ENCODE data around the gene BET1L.
A peak's percentile ranks its signal among the peaks of the same experiment; 100 is the strongest.
"Not testable (repeated sequence)": the region's sequence is repeated elsewhere in the genome, so short reads cannot be mapped to it uniquely, and the experiment has no call there.

Gene BET1L, protein sequence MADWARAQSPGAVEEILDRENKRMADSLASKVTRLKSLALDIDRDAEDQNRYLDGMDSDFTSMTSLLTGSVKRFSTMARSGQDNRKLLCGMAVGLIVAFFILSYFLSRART

GRCh38 chr11:207208-207862 lies at the start of gene BET1L, which contains the start of gene RIC8A:
TSS of gene BET1L (minus strand) at chr11:207399. CDS start at chr11:207321, 78 bp downstream.
TSS of gene RIC8A (plus strand) at chr11:207708. CDS start at chr11:208855, 1,147 bp downstream.
- peak; percentile 95 for DNase-seq

DNA sequence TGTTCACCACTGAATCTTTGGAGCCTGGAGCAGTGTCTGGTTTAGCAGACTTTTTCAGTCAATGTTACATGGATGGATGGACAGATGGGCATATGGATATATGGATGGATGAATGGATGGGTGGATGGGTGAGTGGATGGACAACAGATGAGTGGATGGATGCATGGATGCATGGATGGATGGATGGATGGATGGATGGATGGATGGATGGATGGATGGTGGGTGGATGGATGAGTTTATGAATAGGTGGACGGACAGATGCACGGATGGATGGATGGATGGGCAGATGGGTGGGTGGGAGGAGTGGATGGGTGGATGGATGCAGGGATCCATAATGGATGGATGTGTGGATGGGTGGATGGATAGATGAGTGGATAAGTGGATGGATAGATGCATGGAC lies 48.6 kb upstream of the BET1L start:
- no peak for DNase-seq

DNA sequence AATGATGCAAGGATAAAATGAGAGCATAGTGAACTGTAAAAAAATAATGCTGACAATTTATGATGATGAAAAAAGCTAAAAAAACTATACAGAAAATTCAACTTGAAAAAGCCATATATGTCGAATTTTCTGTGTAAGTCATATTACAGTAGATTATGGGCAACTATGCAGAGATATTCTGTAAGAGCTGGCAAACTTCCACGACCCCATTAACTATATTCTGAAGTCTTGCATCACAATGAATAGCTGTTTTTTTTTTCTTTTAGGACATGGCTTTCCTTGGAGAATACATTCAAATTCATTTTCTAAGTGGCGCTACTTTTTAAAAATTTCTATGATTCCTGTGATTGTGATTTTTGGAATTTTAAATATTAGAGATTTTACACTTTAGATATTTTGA lies 48.0 kb upstream of the BET1L start:
- no peak for DNase-seq

DNA sequence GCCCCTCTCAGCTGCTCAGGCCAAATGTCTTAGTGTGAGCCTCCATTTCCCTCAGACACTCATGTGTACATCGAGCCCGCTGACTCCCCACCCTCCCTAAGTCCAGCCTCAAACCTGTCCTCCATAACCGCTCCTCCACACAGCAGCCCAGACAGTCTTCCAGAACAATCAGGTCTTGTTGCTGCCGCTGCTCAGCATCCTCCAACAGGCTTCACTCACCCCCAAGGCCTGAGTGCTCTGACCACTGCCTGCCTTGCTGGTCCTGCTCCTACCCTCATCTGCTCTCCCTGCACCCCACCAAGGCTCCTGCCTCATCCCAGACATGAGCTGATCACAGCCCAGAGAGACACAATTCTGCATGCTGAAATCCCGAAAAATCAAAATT lies 46.7 kb upstream of the BET1L start:
- DNase-seq: no peak

GRCh38 chr11:253160-253885 lies 46.1 kb upstream of the BET1L start:
- DNase-seq: no peak

DNA sequence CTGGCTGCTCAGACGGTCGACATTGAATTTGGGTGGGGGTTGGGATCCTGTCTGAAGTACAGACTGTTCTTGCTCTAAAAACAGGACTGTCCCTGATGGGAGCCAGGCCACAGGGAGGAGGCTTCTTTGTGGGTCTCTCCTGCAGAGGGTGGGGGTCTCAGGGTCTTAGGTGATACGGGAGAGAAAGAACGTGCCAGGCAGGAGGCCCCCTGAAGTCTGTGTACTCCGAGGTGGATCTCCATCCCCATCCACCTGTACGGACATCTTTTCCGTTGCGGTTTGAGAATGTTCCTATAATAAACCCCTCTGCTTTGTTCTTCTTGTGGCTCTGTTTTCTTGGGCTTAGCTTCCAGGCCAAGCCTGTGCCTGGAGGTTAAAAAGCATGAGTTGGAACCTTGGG lies 45.5 kb upstream of the BET1L start:
- no peak for DNase-seq

DNA sequence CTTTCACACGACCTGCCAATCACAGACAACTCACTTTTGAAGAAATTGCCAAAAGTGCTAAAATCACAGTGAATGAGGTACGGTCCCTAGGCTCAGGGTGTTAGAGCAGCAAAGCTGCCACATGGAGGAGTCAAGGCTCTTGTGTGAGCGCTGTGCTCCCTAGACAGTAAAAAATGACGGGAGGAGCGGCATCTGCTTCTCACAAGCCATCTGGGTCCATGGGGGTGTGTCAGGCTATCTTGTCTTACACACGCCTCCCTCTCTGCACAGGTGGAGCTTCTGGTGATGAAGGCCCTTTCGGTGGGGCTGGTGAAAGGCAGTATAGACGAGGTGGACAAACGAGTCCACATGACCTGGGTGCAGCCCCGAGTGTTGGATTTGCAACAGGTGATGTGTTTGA lies 44.4 kb upstream of the BET1L start:
- no peak for DNase-seq

DNA sequence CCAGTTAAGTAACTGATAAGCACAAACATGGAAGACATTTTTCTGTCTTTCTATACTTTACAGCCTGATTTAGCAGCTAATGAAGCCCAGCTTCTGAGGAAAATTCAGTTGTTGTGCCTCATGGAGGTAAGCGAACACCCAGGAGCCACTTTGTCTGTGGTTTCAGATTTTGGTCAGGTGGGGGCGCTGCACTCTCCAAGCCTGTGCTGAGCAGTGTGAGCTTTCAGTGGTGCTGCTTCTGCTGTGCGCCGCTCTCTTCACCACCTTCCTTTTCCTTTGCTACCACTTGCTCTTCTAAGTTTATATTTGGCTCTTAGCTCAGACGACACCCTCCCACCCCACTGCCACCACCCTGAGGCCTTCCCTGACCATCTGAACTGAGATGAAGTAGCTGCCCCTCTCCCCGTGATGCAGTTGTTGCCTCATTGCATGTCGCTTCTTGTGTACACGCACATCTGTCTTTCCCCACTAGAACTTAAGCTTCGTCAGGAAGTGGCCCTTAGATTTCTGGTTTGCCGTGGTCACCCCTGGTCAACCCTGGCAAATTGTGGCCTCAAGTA lies 43.6 kb upstream of the BET1L start:
- DNase-seq: no peak

- DNase-seq: no peak
Observed at GRCh38 chr11:250274-250673, 43.1 kb upstream of the BET1L start.

GRCh38 chr11:249062-249461 lies 41.9 kb upstream of the BET1L start:
- DNase-seq: no peak

DNA sequence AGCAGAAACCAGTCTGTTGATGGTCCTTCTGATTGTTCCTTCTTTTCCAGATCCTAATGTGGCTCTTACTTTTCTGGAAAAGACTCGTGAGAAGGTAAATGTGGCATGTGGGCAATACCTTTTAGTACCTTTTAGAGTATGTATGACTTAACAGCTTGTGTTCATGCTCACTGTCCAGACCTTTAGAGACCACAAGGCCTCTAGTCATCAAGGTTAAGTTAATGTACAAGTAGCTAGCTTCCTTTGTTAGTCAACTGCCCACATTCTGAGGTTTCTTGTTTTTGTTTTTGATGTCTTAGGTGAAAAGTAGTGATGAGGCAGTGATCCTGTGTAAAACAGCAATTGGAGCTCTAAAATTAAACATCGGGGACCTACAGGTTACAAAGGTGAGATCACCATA lies 37.2 kb upstream of the BET1L start:
- no peak for DNase-seq

- no peak for DNase-seq
Observed at GRCh38 chr11:241634-242033, 34.4 kb upstream of the BET1L start.

GRCh38 chr11:240315-240714 lies 33.1 kb upstream of the BET1L start:
- no peak for DNase-seq

DNA sequence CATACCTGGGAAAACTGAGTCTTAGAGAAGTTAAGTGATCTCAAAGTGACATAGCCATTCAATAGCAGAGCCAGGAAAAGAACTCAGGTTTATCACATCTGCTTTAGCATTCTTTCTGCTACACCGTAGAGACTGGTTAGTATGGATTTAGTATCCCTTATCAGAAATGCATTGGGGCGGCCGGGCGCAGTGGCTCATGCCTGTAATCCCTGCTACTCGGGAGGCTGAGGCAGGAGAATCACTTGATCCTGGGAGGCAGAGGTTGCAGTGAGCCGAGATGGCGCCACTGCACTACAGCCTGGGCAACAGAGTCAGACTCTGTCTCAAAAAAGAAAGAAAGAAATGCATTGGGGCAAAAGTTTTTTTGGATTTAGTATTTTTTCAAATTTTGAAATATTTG lies 31.1 kb upstream of the BET1L start:
- DNase-seq: not testable (repeated sequence)

GRCh38 chr11:236774-237767 lies 29.9 kb upstream of the BET1L start, which contains the start of gene PSMD13:
TSS of gene PSMD13 (plus strand) at chr11:236976. CDS start at chr11:237050, 74 bp downstream.
- peak; percentile 61 for DNase-seq

DNA sequence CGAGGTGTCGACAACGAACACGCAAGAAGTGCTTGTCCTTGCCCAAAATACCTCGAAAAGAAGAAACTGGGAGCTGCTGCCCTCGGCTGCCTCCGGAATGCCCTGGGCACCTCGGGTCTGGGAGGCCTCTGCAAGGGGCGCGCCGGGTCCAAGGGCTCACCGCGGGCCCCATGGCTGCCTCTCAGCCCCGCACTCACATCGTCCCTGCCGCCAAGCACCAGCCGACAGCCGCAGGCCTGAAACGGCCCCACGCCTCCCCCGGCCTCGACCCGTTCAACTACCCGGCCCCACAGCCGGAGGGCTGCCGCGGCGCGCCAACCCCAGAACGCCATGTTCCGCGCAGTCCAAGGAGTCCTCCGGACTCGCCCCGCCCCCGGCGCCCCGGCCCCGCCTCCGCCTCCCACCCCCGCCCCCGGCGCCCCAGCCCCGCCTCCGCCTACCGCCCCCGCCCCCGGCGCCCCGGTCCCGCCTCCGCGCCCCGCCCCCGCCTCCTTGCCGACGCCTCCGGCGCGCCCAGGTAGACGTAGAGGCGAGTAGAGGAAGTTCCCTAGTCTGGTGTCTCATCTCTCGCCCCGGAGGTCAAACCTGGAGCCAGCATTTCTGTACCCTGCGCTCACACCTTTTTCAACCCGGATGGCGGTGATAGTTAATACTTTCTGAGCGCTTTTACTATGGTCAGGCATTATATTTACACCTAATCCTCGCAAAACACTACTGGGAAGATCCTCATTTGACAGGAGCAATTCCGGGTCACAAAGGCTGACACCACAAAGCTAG lies 29.0 kb upstream of the BET1L start, which contains the start of gene SIRT3:
TSS of gene SIRT3 (minus strand) at position 346 of the 777 bp plus-strand sequence. CDS start at position 332, 14 bp downstream.
- peak; percentile 66 for DNase-seq

GRCh38 chr11:235609-235996 lies 28.4 kb upstream of the BET1L start:
- DNase-seq: peak; percentile 66

DNA sequence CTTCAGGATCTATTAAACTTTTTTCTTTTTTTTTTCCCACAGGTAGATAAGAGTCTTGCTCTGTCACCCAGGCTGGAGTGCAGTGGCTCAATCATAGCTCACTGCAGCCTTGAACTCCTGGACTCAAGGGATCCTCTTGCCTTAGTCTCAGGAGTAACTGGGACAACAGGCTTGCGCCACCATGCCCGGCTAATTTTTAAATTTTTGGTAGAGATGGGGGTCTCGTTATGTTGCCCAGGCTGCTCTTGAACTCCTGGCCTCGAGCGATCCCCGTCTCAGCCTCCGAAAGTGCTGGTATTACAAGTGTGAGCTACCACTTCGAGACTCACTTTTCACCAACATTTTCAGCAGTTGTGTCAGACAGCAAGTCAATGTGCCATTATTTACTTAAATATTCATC lies 28.0 kb upstream of the BET1L start:
- no peak for DNase-seq

DNA sequence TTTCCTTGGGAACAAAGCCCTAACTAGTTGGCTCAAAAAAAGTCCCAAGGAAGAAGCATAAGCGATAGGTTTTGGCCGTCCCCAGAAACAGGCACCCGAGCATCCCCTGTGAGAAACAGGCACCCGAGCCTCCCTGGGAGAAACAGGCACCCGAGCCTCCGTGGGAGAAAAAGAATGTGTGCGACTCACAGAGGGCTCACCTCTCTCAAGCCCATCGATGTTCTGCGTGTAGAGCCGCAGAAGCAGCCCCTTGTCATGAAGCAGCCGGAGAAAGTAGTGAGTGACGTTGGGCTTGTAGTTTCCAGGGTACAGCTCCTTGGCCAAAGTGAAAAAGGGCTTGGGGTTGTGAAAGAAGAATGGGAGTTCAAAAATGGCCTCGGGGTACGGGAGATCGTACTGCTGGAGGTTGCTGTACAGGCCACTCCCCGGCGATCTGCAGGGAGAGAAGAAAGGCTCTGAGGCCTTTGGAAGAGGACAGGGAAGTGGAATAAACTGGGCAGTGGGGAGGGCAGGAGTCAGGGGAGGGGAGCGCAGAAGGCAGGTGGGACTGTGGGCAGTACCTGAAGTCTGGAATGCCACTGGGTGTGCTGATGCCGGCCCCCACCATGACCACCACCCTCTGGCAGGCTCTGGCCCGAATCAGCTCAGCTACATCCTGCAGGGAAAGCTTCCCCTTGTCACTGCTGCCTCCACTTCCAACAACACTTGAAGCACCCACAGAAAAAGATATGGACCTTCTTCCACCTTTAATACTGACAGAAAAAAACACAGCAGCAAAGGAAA lies 25.8 kb upstream of the BET1L start:
- DNase-seq: no peak

GRCh38 chr11:230431-230830 lies 23.2 kb upstream of the BET1L start:
- DNase-seq: no peak

DNA sequence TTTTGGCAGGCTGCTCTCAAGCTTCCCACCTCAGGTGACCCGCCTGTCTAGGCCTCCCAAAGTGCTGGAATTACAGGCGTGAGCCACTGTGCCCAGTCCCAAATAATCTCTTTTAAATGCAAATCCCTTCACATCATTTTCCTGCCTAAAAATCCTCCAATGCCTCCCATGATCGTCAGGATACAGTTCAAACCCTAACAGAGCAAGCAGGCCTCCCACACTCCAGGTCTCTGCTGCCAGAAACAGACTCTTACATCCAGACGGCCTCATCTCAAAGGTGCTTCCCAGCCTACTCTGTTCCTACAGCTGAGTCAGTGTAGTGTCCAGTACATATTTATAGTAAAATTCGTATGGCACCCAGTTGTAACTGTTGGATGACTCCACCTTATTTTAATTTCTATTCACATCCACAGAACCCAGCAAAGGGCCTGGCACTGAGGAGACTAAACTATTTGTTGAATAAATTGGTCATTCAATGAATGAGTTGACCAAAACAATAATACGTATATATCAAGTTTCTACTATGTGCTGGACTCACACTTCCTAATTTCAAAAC lies 20.7 kb upstream of the BET1L start:
- no peak for DNase-seq

Data from kidney glomerular epithelial cell (primary cell).